Hepatocyte (in vitro differentiated cells): Measurements from ENCODE around the gene NSUN3. TPM values are rescaled to one million over a fixed set of nuclear protein-coding genes. Genes with fewer than 3 reads are reported as not detected.
"Not testable (repeated sequence)": the region's sequence is repeated elsewhere in the genome, so short reads cannot be mapped to it uniquely, and the experiment has no call there.

Experiments
- DNase-seq: peaks from one replicate; pipeline ENCODE4 v3.0.0-alpha.2; 2016; ENCODE audit warnings: low spot score
- H2AFZ ChIP-seq: fragments of 200-600 bp; sonication (generic); 2 replicates; pipeline ENCODE4 v1.6.0; 2016; ENCODE audit warnings: antibody characterized with exemption, mild to moderate bottlenecking
- H3K27ac ChIP-seq: fragments of 200-600 bp; sonication (generic); 2 replicates; pipeline ENCODE4 v1.5.1; 2016; ENCODE audit warnings: mild to moderate bottlenecking
- H3K27me3 ChIP-seq: fragments of 200-600 bp; sonication (generic); 2 replicates; pipeline ENCODE4 v1.6.1; 2016
- H3K36me3 ChIP-seq: fragments of 200-600 bp; sonication (generic); replicated peaks from 2 replicates; pipeline ENCODE4 v1.5.1; 2016; ENCODE audit warnings: low read depth; ENCODE audit not compliant: insufficient read depth
- H3K4me1 ChIP-seq: fragments of 200-600 bp; sonication (generic); 2 replicates; pipeline ENCODE4 v1.5.1; 2016; ENCODE audit warnings: mild to moderate bottlenecking, moderate library complexity; ENCODE audit not compliant: insufficient read depth
- H3K4me2 ChIP-seq: fragments of 200-600 bp; sonication (generic); 2 replicates; pipeline ENCODE4 v1.6.0; 2016
- H3K4me3 ChIP-seq: fragments of 200-600 bp; sonication (generic); 2 replicates; pipeline ENCODE4 v1.5.1; 2016; ENCODE audit warnings: mild to moderate bottlenecking
- H3K79me2 ChIP-seq: fragments of 200-600 bp; sonication (generic); 2 replicates; pipeline ENCODE4 v1.6.0; 2017; ENCODE audit warnings: mild to moderate bottlenecking
- H3K9me2 ChIP-seq: fragments of 200-600 bp; sonication (generic); replicated peaks from 2 replicates; pipeline ENCODE4 v1.6.0; 2017; ENCODE audit warnings: mild to moderate bottlenecking; ENCODE audit not compliant: insufficient read depth
- H3K9me3 ChIP-seq: fragments of 200-600 bp; sonication (generic); 2 replicates; pipeline ENCODE4 v1.5.1; 2016; ENCODE audit warnings: low read depth, mild to moderate bottlenecking
- H4K20me1 ChIP-seq: fragments of 200-600 bp; sonication (generic); 2 replicates; pipeline ENCODE4 v1.6.0; 2016; ENCODE audit warnings: mild to moderate bottlenecking; ENCODE audit not compliant: insufficient read depth, poor library complexity, severe bottlenecking
- CTCF ChIP-seq: fragments of 200-600 bp; sonication (generic); IDR thresholded peaks from 2 replicates; pipeline ENCODE4 v1.5.1; 2016; ENCODE audit warnings: antibody characterized with exemption, mild to moderate bottlenecking; ENCODE audit not compliant: poor library complexity
- EZH2 ChIP-seq: fragments of 200-600 bp; sonication (generic); IDR thresholded peaks from 2 replicates; pipeline ENCODE4 v1.6.1; 2016; ENCODE audit warnings: antibody characterized with exemption, mild to moderate bottlenecking, borderline replicate concordance
- EZH2phosphoT487 ChIP-seq: fragments of 200-600 bp; sonication (generic); IDR thresholded peaks from one replicate; pipeline ENCODE4 v1.6.1; 2018; ENCODE audit warnings: antibody characterized with exemption, mild to moderate bottlenecking, low read depth, moderate library complexity; ENCODE audit not compliant: unreplicated experiment, severe bottlenecking
- WGBS: methylation state at CpG from one replicate; pipeline ENCODE4 v1.1.6; 2016; ENCODE audit warnings: low lambda C conversion rate; ENCODE audit errors: missing lambda C conversion rate; 5-methylcytosine and 5-hydroxymethylcytosine counted together
- polyA plus RNA-seq: library from polyadenylated mRNA; unstranded; fragments of >200 nt; fragmentation: Nextera tagmentation; extraction: Ambion mirVana; gene quantifications from 2 replicates; pipeline ENCODE4 v1.2.1, GENCODE V29; 2016
- total RNA-seq: library from RNA; depleted of rRNA; stranded (reverse); fragments of >200 nt; gene quantifications from 2 replicates; pipeline ENCODE4 v1.2.3, GENCODE V29; 2014

NSUN3 gene
- total and polyA plus RNA-seq, 2 experiments from 2014 or later = 4.5 to 9.0 TPM

DNA sequence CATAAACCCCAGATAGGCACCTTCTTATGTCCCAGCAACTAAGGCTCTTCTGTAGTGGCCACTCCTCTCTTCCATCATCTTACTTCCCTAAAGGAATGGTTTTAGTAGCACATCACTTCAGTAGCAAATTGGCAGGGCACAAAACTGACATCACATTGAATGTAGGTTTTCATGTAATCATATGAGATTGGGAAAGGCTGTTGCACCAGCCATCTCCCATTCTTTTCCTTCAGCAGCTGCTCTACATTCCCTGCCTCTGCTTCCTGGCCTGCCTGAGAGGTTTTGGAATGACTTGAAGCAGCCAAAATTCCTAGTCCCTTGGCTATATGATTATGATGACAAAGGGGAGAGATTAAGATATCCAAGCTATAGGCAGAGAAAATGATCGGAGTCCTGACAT lies 36.5 kb downstream of the NSUN3 start:
- WGBS = 79% methylated on average over 1 of the region's 1 CpG
- no peak for DNase-seq
- no peaks in the 10 kb centered on the region for H3K36me3 ChIP-seq

DNA sequence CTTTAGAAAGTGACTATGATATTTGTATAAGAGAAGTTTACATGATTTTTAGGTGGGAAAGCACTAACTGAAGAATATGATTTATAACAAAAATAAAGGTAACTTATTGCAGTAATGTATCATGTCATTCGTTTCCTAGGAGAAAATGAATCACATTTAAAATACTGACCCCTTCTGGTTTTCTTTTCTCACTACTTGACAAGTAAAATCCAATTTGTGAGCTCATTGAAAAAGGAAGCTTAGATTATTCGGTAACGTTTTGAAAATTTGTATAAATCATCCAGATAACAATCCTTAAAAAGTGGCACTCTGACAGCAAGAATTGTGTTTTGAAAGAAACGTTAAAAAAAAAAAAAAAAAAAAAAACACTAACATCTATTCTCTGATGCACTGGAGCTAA lies 39.0 kb downstream of the NSUN3 start:
- no peaks in the 10 kb centered on the region for H3K4me1 ChIP-seq
- H3K27me3 ChIP-seq = no peaks in the 10 kb centered on the region
- no peaks in the 10 kb centered on the region for H3K79me2 ChIP-seq
- WGBS = 71% methylated on average over 4 of the region's 4 CpGs
- DNase-seq = no peak
- TF ChIP-seq EZH2phosphoT487 (no peak), CTCF (peak; percentile 15)
- H2AFZ ChIP-seq = no peak overlapping the region
- no peak overlapping the region for H3K27ac ChIP-seq
- no peaks in the 10 kb centered on the region for H4K20me1 ChIP-seq
- no peaks in the 10 kb centered on the region for H3K9me2 ChIP-seq
- H3K9me3 ChIP-seq = no peaks in the 10 kb centered on the region
- no peak overlapping the region for H3K4me3 ChIP-seq
- no peaks in the 10 kb centered on the region for H3K36me3 ChIP-seq
- no peak overlapping the region for H3K4me2 ChIP-seq

More for the DNA sequence above, 36.5 kb downstream of the NSUN3 start:
- no peak overlapping the region for H3K4me2 ChIP-seq
- H2AFZ ChIP-seq = no peak overlapping the region
- no peaks in the 10 kb centered on the region for H3K79me2 ChIP-seq
- no peaks in the 10 kb centered on the region for H4K20me1 ChIP-seq
- H3K9me3 ChIP-seq = no peaks in the 10 kb centered on the region
- no peaks in the 10 kb centered on the region for H3K27me3 ChIP-seq
- H3K4me1 ChIP-seq = no peaks in the 10 kb centered on the region
- H3K27ac ChIP-seq = no peak overlapping the region
- H3K4me3 ChIP-seq = no peak overlapping the region
- TF ChIP-seq EZH2phosphoT487 (no peak), EZH2 (no peak), CTCF (no peak)
- H3K9me2 ChIP-seq = no peaks in the 10 kb centered on the region

DNA sequence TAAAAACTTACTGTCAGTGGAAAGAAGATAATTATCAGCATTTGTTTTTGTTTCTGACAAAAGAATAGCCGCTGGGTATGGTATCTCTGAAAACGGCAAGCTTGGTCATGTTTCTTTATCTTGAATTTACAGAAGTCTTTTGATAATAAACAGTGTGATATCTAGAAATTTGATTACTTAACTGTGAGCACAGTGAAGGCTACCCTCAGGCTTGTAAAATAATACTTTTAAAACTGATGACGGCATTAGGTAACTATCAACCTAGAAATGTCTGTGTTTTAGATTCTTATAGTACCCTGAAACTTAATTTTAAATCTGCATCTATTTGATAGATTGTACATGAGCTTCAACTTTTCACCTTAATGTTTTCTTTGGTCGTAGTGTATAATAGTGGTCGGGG lies 43.4 kb downstream of the NSUN3 start:
- Histone ChIP-seq H3K9me2 (no peaks in the 10 kb centered on the region), H3K4me1 (no peaks in the 10 kb centered on the region), H3K27ac (no peak overlapping the region), H3K36me3 (no peaks in the 10 kb centered on the region), H3K4me2 (no peak overlapping the region), H3K27me3 (no peaks in the 10 kb centered on the region), H2AFZ (no peak overlapping the region), H3K9me3 (no peaks in the 10 kb centered on the region), H3K4me3 (no peak overlapping the region), H4K20me1 (no peaks in the 10 kb centered on the region), H3K79me2 (no peaks in the 10 kb centered on the region)
- 49% methylated on average over 5 of the region's 5 CpGs for whole genome bisulfite sequencing
- TF ChIP-seq EZH2 (no peak), CTCF (no peak), EZH2phosphoT487 (no peak)
- no peak for DNase-seq

DNA sequence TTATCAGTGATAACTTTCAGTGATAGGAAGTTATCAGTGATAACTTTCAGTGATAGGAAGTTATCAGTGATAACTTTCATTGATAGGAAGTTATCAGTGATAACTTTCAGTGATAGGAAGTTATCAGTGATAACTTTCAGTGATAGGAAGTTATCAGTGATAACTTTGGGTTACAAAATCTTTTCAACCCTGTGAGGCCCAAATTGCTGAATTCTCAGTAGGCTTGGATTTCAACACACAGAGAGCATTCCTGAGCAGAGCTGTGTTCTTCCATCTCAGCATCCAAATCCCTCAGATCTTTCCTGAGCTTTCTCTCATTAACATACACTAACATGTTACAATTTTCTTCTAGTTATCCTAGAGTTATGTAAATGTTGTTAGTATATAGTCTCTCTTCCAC lies 47.4 kb downstream of the NSUN3 start:
- not testable (repeated sequence) for H3K27me3 ChIP-seq, H3K79me2 ChIP-seq, H4K20me1 ChIP-seq, H2AFZ ChIP-seq, H3K9me3 ChIP-seq, H3K27ac ChIP-seq, DNase-seq, H3K36me3 ChIP-seq, H3K4me3 ChIP-seq, H3K4me2 ChIP-seq, H3K9me2 ChIP-seq, H3K4me1 ChIP-seq
